ENCODE results near the gene GPBP1. TPM values are rescaled to one million over a fixed set of nuclear protein-coding genes. Genes with fewer than 3 reads are reported as not detected.

Gene GPBP1
- total and polyA plus RNA-seq, 4 donors, result 42.6 to 159 (median 49.4) TPM

- ATAC-seq (ENCODE audit: insufficient read depth, low FRiP score) (no peak), DNase-seq (no peak)
- peaks cover 0 to 7% (median 0%) of the 10 kb centered on the region in 5 donors for H3K4me1 ChIP-seq (ENCODE audit: control insufficient read depth in 5 of 5, insufficient read depth in 5 of 5, low read length in 5 of 5)
- 91 to 92% methylated on average over 3 of the region's 3 CpGs for WGBS, 2 donors
- no peak overlapping the region for H3K9ac ChIP-seq (ENCODE audit: insufficient read depth in 1 of 2, low read length in 2 of 2)
- H3K4me3 ChIP-seq, result no peak overlapping the region
- H3K27me3 ChIP-seq (ENCODE audit: control insufficient read depth in 3 of 3, insufficient read depth in 3 of 3, low read length in 2 of 3), result no peaks in the 10 kb centered on the region
- no peak overlapping the region for H3K27ac ChIP-seq (ENCODE audit: low read depth in 1 of 2, low read length in 1 of 2)
- H3K9me3 ChIP-seq (ENCODE audit: control insufficient read depth in 4 of 4, insufficient read depth in 3 of 4, low read length in 3 of 4), result no peaks in the 10 kb centered on the region
- H3K36me3 ChIP-seq (ENCODE audit: control insufficient read depth in 4 of 4, insufficient read depth in 4 of 4, low read length in 4 of 4), result peaks cover 2 to 6% (median 4%) of the 10 kb centered on the region in 4 donors
- TF ChIP-seq, protein P1, sequence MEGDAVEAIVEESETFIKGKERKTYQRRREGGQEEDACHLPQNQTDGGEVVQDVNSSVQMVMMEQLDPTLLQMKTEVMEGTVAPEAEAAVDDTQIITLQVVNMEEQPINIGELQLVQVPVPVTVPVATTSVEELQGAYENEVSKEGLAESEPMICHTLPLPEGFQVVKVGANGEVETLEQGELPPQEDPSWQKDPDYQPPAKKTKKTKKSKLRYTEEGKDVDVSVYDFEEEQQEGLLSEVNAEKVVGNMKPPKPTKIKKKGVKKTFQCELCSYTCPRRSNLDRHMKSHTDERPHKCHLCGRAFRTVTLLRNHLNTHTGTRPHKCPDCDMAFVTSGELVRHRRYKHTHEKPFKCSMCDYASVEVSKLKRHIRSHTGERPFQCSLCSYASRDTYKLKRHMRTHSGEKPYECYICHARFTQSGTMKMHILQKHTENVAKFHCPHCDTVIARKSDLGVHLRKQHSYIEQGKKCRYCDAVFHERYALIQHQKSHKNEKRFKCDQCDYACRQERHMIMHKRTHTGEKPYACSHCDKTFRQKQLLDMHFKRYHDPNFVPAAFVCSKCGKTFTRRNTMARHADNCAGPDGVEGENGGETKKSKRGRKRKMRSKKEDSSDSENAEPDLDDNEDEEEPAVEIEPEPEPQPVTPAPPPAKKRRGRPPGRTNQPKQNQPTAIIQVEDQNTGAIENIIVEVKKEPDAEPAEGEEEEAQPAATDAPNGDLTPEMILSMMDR (IDR thresholded peaks at IDR 0.05; ENCODE audit: control extremely low read depth, extremely low read depth), result no peak
Measured at GRCh38 chr5:57193757-57194413, 20.0 kb downstream of the GPBP1 start.

DNA sequence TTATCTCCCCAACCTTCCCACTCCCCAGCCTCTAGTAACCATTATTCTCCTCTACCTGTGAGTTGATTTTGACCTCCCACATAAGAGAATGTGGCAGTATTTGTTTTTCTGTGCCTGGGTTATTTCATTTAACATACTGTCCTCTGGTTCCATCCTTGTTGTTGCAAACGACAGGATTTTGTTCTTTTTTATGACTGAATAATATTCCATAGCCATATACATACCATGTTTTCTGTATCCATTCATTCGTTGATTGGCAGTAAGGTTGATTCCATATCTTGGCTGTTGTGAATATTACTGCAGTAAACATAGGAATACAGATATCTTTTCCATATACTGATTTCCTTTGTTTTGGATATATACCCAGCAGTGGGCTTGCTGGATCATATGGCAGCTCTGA lies 20.8 kb downstream of the GPBP1 start:
- peaks cover 2 to 6% (median 4%) of the 10 kb centered on the region in 4 donors for H3K36me3 ChIP-seq (ENCODE audit: control insufficient read depth in 4 of 4, insufficient read depth in 4 of 4, low read length in 4 of 4)
- no peak overlapping the region for H3K4me3 ChIP-seq
- no peak overlapping the region for H3K27ac ChIP-seq (ENCODE audit: low read depth in 1 of 2, low read length in 1 of 2)
- H3K9ac ChIP-seq (ENCODE audit: insufficient read depth in 1 of 2, low read length in 2 of 2), result no peak overlapping the region
- TF ChIP-seq, protein P1 (IDR thresholded peaks at IDR 0.05; ENCODE audit: control extremely low read depth, extremely low read depth), result no peak
- no peaks in the 10 kb centered on the region for H3K9me3 ChIP-seq (ENCODE audit: control insufficient read depth in 4 of 4, insufficient read depth in 3 of 4, low read length in 3 of 4)
- ATAC-seq (ENCODE audit: insufficient read depth, low FRiP score) (no peak), DNase-seq (no peak)
- H3K27me3 ChIP-seq (ENCODE audit: control insufficient read depth in 3 of 3, insufficient read depth in 3 of 3, low read length in 2 of 3), result no peaks in the 10 kb centered on the region
- H3K4me1 ChIP-seq (ENCODE audit: control insufficient read depth in 5 of 5, insufficient read depth in 5 of 5, low read length in 5 of 5), result peaks cover 0 to 8% (median 3%) of the 10 kb centered on the region in 5 donors
- 94 to 95% methylated on average over 2 of the region's 2 CpGs for WGBS, 2 donors

DNA sequence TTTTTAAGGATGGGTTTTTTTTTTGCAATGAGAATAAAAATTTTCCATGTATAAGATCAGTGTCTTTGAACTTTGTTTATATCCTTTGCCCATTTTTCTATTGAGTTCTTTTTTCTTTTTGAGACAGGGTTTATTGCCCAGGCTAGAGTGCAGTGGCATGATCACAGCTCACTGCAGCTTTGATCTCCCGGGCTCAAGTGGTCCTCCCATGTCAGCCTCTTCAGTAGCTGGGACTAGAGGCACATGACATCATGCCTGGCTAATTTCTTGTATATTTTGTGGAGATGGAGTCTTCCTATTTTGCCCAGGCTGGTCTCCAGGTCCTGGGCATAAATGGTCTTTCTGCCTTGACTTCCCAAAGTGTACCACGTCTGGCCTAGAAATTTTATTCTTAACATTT lies 21.2 kb downstream of the GPBP1 start:
- ATAC-seq (ENCODE audit: insufficient read depth, low FRiP score) (no peak), DNase-seq (no peak)
- H3K4me1 ChIP-seq (ENCODE audit: control insufficient read depth in 5 of 5, insufficient read depth in 5 of 5, low read length in 5 of 5), result peaks cover 0 to 9% (median 3%) of the 10 kb centered on the region in 5 donors
- H3K36me3 ChIP-seq (ENCODE audit: control insufficient read depth in 4 of 4, insufficient read depth in 4 of 4, low read length in 4 of 4), result peaks cover 2 to 6% (median 4%) of the 10 kb centered on the region in 4 donors
- no peak overlapping the region for H3K27ac ChIP-seq (ENCODE audit: low read depth in 1 of 2, low read length in 1 of 2)
- H3K9ac ChIP-seq (ENCODE audit: insufficient read depth in 1 of 2, low read length in 2 of 2), result no peak overlapping the region
- WGBS, 2 donors, result 80 to 88% methylated on average over 2 of the region's 2 CpGs
- H3K27me3 ChIP-seq (ENCODE audit: control insufficient read depth in 3 of 3, insufficient read depth in 3 of 3, low read length in 2 of 3), result no peaks in the 10 kb centered on the region
- no peaks in the 10 kb centered on the region for H3K9me3 ChIP-seq (ENCODE audit: control insufficient read depth in 4 of 4, insufficient read depth in 3 of 4, low read length in 3 of 4)
- no peak overlapping the region for H3K4me3 ChIP-seq
- TF ChIP-seq, protein P1 (IDR thresholded peaks at IDR 0.05; ENCODE audit: control extremely low read depth, extremely low read depth), result no peak
